Measurements from ENCODE around the gene RNU1-1. TPM values are rescaled to one million over a fixed set of nuclear protein-coding genes. Genes with fewer than 3 reads are reported as not detected.

Gene RNU1-1
- total and polyA plus RNA-seq, 2 of the 8 experiments (the other 6 are each of a cell fraction or from before 2014, with no cell fraction given), result 145 to 1,303 TPM

GRCh38 chr1:16521288-16521583 is 7.2 kb upstream of the RNU1-1 start (continued):
- TF ChIP-seq CHD2 (IDR thresholded peaks at IDR 0.05; ENCODE audit: low read length), result no peak
- TF ChIP-seq CTBP2 (IDR thresholded peaks at IDR 0.05; ENCODE audit: borderline replicate concordance, insufficient read depth, insufficient read length, low read length), result no peak
- no peak for TF ChIP-seq PHF8 (conservative IDR thresholded peaks at IDR 0.05; ENCODE audit: low read depth, low read length)
- TF ChIP-seq CHD1 (IDR thresholded peaks at IDR 0.05; ENCODE audit: low read depth, low read length), result no peak
- no peak for TF ChIP-seq POLR2A (IDR thresholded peaks at IDR 0.05; ENCODE audit: control extremely low read depth in 1 of 2, low read depth in 2 of 2, low read length in 2 of 2)
- no peak for TF ChIP-seq CEBPB (IDR thresholded peaks at IDR 0.05; ENCODE audit: low read depth, low read length)
- no peak for TF ChIP-seq ATF3 (IDR thresholded peaks at IDR 0.05; ENCODE audit: insufficient read depth, low read depth, low read length)
- no peak for TF ChIP-seq BRCA1 (IDR thresholded peaks at IDR 0.05; ENCODE audit: low read depth, low read length)

All from H1 (cell line).